ENCODE results near the gene AQP12B.

AQP12B gene

DNA sequence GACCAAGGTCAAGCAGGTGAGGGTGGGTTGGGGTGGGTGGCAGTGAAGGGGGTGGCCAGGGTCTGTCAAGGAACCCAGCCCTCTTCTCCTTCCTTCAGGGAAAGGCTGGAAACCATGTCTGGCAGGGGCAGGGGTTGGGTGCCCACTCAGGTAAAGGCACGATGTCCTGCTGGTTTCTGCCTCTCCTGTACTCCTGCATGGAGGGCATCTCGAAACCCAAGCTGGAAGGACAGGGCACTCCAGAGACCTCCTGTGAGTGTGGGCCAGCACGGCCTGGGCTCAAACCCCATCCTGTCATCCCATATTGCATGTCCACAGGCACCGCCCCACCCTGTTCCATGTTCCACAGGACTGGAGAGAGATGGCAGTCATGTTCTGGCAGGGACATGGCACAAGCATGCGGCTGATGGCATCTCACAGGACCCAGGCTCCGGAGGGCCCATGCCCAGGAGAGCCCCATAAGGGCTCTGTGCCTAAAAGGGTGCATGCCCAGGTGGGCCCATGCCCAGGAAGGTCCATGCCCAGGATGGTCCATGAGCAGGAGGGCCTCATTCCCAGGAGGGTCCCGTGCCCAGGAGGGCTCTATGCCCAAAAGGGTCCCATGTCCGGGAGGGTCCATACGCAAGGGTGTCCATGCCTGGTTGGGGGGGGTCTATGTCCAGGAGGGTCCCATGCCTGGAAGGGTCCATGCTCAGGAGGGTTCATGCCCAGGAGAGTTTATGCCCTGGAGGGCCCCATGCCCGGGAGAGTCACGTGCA lies 51.0 kb downstream of the AQP12B start:
- no peak for DNase-seq

DNA sequence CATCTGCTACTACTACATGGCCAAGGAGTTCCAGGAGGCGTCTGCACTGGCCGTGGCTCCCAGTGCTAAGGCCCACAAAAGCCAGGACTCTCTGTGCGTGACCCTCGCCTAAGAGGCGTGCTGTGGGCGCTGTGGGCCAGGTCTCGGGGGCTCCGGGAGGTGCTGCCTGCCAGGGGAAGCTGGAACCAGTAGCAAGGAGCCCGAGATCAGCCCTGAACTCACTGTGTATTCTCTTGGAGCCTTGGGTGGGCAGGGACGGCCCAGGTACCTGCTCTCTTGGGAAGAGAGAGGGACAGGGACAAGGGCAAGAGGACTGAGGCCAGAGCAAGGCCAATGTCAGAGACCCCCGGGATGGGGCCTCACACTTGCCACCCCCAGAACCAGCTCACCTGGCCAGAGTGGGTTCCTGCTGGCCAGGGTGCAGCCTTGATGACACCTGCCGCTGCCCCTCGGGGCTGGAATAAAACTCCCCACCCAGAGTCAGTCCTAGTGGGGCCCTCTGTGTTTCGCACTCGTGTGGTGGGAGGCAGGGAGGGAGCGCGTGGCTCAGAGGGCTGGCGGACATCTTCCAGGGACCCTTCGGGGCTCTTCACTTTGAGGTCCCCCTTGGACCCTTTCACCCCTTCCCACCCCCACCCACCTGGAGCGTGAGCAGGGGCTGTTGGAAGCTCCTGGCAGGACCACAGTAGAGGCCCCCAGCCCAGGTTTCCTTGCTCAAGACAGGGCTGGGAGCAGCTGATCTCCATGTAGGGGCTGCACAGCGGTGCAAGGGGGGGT lies 51.7 kb downstream of the AQP12B start:
- no peak for DNase-seq

DNA sequence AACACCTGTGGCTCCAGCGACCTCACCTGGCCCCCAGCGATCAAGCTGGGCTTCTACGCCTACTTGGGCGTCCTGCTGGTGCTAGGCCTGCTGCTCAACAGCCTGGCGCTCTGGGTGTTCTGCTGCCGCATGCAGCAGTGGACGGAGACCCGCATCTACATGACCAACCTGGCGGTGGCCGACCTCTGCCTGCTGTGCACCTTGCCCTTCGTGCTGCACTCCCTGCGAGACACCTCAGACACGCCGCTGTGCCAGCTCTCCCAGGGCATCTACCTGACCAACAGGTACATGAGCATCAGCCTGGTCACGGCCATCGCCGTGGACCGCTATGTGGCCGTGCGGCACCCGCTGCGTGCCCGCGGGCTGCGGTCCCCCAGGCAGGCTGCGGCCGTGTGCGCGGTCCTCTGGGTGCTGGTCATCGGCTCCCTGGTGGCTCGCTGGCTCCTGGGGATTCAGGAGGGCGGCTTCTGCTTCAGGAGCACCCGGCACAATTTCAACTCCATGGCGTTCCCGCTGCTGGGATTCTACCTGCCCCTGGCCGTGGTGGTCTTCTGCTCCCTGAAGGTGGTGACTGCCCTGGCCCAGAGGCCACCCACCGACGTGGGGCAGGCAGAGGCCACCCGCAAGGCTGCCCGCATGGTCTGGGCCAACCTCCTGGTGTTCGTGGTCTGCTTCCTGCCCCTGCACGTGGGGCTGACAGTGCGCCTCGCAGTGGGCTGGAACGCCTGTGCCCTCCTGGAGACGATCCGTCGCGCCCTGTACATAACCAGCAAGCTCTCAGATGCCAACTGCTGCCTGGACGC lies 52.5 kb downstream of the AQP12B start:
- no peak for DNase-seq

DNA sequence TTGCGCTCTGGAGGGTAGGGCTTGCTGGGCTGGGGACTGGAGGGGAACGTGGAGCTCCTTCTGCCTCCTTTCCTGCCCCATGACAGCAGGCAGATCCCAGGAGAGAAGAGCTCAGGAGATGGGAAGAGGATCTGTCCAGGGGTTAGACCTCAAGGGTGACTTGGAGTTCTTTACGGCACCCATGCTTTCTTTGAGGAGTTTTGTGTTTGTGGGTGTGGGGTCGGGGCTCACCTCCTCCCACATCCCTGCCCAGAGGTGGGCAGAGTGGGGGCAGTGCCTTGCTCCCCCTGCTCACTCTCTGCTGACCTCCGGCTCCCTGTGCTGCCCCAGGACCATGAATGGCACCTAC lies 53.1 kb downstream of the AQP12B start:
- DNase-seq, result no peak

DNA sequence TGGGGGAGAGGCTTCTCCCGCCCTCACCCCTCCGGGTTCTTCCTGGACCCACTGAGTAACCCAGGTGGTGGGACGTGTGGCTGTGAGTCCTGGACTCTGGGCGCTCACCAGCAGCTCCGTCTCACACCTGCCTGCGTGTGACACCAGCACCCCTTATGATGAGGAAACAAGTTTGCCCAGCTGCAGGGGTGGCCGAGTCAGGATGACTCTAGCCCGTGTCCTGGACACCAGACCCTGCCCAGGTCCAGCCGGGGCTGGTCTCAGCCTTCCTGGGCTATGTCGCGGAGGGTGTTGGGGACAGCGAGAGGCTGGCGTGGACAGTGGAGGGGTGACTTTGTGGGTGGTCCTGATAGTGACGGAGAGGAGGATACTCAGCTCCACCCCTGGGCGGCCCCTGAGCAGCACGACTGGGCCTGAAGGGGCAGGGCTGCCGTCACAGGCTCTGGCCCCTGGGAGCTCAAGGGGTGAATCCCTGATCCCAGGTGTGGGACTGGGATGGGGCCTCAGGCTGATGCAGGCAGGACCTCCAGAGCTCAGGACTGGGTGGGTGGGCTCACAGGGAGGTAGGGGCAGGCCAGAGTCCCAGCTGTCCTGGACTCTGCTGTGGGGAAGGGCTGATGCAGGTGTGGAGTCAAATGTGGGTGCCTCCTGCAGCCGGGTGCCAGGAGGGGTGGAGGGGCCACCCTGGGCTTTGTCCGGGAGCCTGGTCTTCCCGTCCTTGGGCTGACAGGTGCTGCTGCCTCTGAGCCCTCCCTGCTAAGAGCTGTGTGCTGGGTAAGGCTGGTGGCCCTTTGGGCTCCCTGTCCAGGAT lies 53.7 kb downstream of the AQP12B start:
- no peak for DNase-seq

DNA sequence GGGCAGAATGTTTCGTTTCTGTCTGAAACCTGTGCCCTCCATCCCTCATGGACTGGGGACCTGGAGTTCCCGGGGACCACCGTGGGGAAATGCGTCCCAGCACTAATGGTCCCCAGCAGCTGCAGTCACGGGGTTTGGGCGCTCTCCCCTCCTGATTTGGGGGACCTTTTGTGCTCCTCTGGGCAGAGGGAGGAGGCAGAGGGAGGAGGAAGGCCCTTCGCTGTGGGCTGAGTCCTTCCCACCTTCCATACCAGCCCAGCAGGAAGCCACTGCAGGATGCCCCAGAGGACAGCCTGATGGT lies 54.2 kb downstream of the AQP12B start:
- DNase-seq, result no peak

DNA sequence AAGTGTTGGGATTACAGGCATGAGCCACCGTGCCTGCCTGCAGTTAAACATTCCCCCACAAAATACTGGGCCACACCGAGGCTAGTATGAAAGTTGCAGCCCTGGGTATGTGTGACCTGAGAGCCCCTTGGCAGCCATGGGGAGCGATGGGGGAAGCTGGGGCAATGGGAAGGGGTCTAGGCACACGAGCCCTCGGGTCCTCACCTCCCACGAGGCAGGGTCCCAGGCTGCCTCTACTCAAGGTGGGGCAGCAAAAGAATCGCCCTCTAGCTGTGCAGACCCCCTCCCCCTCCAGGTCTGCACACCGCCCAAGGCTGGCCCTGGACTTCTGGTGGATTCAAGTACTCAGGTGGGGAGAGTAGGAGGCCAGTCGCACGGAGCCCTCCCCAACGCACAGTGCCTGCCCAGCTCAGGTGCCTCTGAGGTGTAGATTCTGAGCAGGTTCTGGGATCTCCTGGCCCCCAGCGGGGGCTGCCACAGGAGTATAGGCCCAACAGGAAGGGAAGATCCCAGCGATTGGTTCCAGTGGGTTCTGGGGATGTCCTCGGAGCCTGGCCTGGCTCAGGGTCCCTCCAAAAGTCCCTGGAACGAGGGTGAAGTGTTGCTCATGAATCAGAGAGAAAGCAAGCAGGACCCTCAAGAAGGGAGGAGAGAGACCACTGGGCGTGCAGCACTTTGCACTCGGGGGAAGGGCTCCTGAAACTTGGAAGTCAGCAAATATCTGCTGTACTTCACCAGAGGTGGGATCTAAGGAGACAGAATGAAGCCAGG lies 54.8 kb downstream of the AQP12B start:
- DNase-seq, result no peak

DNA sequence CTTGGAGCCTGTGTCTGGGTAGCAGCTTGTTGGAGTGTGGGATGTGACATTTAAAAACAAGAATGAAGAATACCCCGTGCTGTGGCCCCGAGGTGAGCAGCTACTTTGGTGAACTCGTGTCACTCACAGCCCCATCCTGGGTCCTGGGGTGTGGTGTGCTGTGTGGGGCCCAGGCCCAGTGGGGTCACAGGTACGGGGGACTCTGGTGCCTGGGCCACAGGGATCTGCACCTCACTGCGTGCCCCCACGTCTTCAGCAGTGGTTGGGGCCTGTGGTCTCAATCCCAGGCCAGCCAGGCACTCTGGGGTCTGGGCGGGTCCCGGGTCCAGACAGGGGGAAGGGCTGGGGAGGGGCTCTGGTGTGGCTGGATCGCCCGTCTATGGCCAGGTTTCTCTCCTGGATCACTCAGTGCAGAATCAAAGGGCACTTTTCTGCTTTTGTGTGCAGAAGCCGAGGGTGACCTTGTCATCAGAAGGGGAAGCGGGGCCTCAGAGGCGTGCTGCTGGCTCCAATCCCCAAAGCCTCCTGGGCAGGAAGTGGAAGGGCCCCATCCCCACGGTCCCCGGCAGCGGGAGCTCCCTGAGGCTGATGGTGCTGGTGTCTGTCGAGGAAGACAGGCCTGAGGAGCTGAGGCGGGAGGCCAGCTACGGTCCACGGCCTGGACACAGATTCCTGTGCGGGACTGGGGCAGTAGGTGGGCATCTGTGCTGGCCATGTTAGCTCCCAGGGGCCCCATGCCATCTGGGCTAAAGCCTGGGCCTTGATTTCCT lies 56.0 kb downstream of the AQP12B start:
- no peak for DNase-seq
